Measurements from ENCODE around the gene CTAGE1.

GRCh38 chr18:22463076-22463475 lies 45.4 kb upstream of the CTAGE1 start:
- TF ChIP-seq EZH2phosphoT487 (IDR thresholded peaks at IDR 0.05; ENCODE audit: borderline replicate concordance) (no peak), CTCF (conservative IDR thresholded peaks at IDR 0.05; ENCODE audit: low read length) (no peak)
